Naive B cell (primary cell): Measurements from ENCODE around the gene UBXN7. TPM values are rescaled to one million over a fixed set of nuclear protein-coding genes. Genes with fewer than 3 reads are reported as not detected.
"Not testable (repeated sequence)": the region's sequence is repeated elsewhere in the genome, so short reads cannot be mapped to it uniquely, and the experiment has no call there.

Source experiments
- ATAC-seq, 2 donors: fragments of 150-1000 bp; cut with Tn5 transposase; 2 replicates each; pipeline ENCODE4 v1.10.0; 2021; ENCODE audit warnings: low read depth in 2 of 2, mild to moderate bottlenecking in 2 of 2, moderate library complexity in 2 of 2
- DNase-seq: peaks from one replicate; pipeline ENCODE4 v3.0.0; 2022
- H3K27ac Mint-ChIP-seq, 6 donors: one replicate each; pipeline ENCODE4 v1.8.0; 2020 to 2022; ENCODE audit warnings: mild to moderate bottlenecking in 6 of 6, mixed read lengths in 6 of 6, moderate library complexity in 5 of 6, inconsistent platforms in 2 of 6
- H3K27me3 Mint-ChIP-seq, 3 donors: one replicate each; pipeline ENCODE4 v1.8.0; 2021 to 2022; ENCODE audit warnings: mixed read lengths in 3 of 3, mild to moderate bottlenecking in 1 of 3
- H3K36me3 Mint-ChIP-seq, 2 donors: one replicate each; pipeline ENCODE4 v1.8.0; 2020 to 2022; ENCODE audit warnings: mixed read lengths in 2 of 2, inconsistent platforms in 1 of 2, mild to moderate bottlenecking in 1 of 2
- H3K4me1 Mint-ChIP-seq, 3 donors: one replicate each; pipeline ENCODE4 v1.8.0; 2020 to 2022; ENCODE audit warnings: mixed read lengths in 3 of 3, inconsistent platforms in 1 of 3, mild to moderate bottlenecking in 1 of 3, moderate library complexity in 1 of 3
- H3K4me3 Mint-ChIP-seq, 8 donors: one replicate each; pipeline ENCODE4 v1.8.0; 2020 to 2022; ENCODE audit warnings: mild to moderate bottlenecking in 8 of 8, mixed read lengths in 8 of 8, moderate library complexity in 8 of 8, inconsistent platforms in 2 of 8
- H3K9me3 Mint-ChIP-seq, 7 donors: one replicate each; pipeline ENCODE4 v1.8.0; 2020 to 2022; ENCODE audit warnings: mixed read lengths in 7 of 7, mild to moderate bottlenecking in 5 of 7, inconsistent platforms in 2 of 7, moderate library complexity in 1 of 7
- polyA plus RNA-seq, 6 donors: library from polyadenylated mRNA; unstranded; fragments of 300-500 nt; fragmentation: Illumina TruSeq; gene quantifications; one replicate each; pipeline ENCODE4 v1.2.3, GENCODE V29; 2021; ENCODE audit warnings: low read depth in 6 of 6

The UBXN7 gene
- polyA plus RNA-seq, 6 donors from 2014 or later: 11.4 to 39.4 (median 32.7) TPM

DNA sequence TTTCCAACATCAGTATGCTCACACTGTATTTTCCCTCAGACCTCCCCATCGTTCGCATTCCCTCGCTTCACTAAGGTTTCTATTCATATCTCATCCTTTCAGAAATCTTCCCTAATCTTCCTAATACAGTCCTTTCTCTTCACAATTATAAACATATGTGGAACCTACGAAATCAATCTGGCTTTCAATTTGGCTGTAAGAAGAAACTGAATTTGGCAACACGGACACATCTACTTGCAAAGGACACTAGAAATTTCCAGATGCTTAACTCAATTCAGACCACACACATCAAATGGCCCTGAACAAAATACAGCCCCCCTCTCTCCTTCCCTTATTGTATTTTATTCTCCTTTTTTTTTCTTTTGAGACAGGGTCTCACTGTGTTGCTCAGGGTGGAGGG, 54.9 kb downstream of the UBXN7 start:
- no peaks in the 10 kb centered on the region for H3K9me3 Mint-ChIP-seq
- H3K36me3 Mint-ChIP-seq: peaks cover 23 to 31% of the 10 kb centered on the region in 2 donors
- peaks cover 4 to 18% (median 17%) of the 10 kb centered on the region in 3 donors for H3K4me1 Mint-ChIP-seq
- H3K4me3 Mint-ChIP-seq: peak overlapping the region in 1 of 8 donors; percentile 16
- DNase-seq (no peak), ATAC-seq (no peak)
- H3K27me3 Mint-ChIP-seq: no peaks in the 10 kb centered on the region
- H3K27ac Mint-ChIP-seq: peak overlapping the region in 2 of 6 donors; percentile 22 to 85

DNA sequence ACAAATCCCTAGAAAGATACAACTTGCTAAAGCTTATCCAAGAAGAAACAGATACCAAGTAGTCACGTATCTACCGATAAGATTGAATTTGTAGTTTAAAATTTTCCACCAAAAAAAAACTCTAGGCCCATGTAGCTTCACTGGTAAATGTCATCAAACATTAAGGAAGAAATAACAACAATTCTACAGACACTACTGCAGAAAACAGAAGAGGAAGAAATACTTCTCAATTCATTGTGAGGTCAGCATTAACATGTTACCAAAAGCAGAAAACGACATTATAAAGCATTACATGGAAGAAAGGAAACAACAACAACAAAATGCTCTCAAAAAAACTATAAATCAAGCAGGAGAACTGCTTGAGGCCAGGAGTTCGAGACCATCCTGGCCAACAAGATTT, 66.5 kb downstream of the UBXN7 start:
- H3K4me3 Mint-ChIP-seq: no peak overlapping the region
- H3K9me3 Mint-ChIP-seq: no peaks in the 10 kb centered on the region
- no peak for ATAC-seq
- H3K36me3 Mint-ChIP-seq: peaks cover 26 to 32% of the 10 kb centered on the region in 2 donors
- peaks cover 0 to 11% (median 10%) of the 10 kb centered on the region in 3 donors for H3K4me1 Mint-ChIP-seq
- no peak for DNase-seq
- H3K27me3 Mint-ChIP-seq: no peaks in the 10 kb centered on the region
- H3K27ac Mint-ChIP-seq: peak overlapping the region in 1 of 6 donors; percentile 32

DNA sequence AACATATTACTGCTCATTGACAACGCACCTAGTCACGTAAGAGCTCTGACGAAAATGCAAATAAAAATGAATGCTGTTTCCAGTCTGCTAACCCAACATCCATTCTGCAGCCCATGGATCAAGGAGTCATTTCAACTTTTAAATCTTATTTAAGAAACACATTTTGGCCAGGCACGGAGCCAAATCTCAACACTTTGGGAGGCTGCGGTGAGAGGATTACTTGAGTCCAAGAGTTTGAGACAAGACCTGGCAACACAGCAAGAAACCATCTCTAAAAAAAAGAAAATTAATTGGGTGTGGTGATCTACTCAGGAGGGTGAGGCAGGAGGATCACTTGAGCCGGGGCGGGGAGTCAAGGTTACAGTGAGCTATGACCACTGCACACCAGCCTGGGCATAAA, 71.6 kb downstream of the UBXN7 start:
- DNase-seq (no peak), ATAC-seq (no peak)
- Mint-ChIP-seq H3K27me3 (no peaks in the 10 kb centered on the region), H3K4me1 (peaks cover 4 to 11% (median 5%) of the 10 kb centered on the region in 3 donors), H3K4me3 (no peak overlapping the region), H3K9me3 (no peaks in the 10 kb centered on the region), H3K36me3 (peaks cover 45 to 46% of the 10 kb centered on the region in 2 donors), H3K27ac (peak overlapping the region in 1 of 6 donors; percentile 57)

DNA sequence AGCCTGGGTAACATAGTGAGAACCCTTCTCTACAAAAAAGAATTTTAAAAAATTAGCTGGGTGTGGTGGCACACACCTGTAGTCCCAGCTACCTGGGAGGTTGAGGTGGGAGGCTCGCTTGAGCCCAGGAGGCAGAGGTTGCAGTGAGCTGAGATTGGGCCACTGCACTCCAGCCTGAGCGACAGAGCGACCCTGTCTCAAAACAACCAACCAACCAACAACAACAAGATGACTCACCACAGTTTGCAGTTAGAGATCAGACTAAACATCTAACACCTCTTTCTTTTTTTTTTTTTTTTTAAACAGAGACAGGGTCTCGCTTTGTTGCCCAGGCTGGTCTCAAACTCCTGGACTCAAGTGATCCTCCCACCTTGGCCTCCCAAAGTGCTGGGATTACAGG, 73.7 kb downstream of the UBXN7 start:
- not testable (repeated sequence) for ATAC-seq, H3K27me3 Mint-ChIP-seq, H3K9me3 Mint-ChIP-seq, H3K4me3 Mint-ChIP-seq, DNase-seq
- H3K4me1 Mint-ChIP-seq: peaks cover 4 to 11% (median 4%) of the 10 kb centered on the region in 3 donors
- peak overlapping the region in 1 of 6 donors; percentile 38 for H3K27ac Mint-ChIP-seq
- H3K36me3 Mint-ChIP-seq: peaks cover 51 to 55% of the 10 kb centered on the region in 2 donors

DNA sequence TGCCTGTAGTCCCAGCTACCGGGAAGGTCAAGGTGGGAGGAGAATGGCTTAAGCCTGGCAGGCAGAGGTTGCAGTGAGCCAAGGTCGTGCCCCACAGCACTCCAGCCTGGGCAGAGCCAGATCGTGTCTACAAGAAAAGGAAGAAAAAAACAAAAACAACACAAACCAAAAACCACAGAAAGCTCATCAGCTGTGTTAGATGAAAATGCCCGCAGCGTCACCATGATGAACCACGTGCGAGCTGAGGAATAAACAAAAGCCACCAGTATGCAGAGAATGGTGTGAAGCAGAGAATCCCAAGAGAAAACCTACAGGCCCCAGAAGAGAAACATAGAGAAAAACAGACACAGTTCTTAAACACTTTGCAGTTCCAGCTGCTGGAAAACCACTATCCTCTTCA, 74.3 kb downstream of the UBXN7 start:
- DNase-seq (no peak), ATAC-seq (no peak)
- Mint-ChIP-seq H3K9me3 (no peaks in the 10 kb centered on the region), H3K4me3 (no peak overlapping the region), H3K36me3 (peaks cover 57 to 58% of the 10 kb centered on the region in 2 donors), H3K27me3 (no peaks in the 10 kb centered on the region), H3K27ac (peak overlapping the region in 3 of 6 donors; percentile 72 to 94 (median 83)), H3K4me1 (peaks cover 4 to 11% (median 4%) of the 10 kb centered on the region in 3 donors)

DNA sequence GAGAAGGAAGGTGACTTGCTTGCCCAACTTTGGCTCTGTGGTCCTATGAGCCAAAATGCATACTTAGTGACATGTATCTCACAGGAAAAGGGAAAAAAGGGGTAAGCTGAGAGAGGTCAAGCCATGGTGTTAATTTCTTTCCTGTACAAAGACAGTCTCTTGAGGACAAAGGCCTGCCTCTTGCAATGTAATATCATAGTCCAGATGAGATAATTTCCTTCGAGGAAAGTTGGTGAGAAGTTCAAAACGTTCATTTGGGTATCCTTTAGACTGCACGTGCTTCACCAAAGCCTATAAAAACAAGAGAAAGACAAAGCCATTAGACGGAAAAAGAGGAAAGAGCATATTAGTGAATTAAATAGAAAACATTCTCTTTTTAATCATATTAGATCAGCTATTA, 75.7 kb downstream of the UBXN7 start:
- Mint-ChIP-seq H3K9me3 (no peaks in the 10 kb centered on the region), H3K36me3 (peaks cover 50 to 51% of the 10 kb centered on the region in 2 donors), H3K27ac (peak overlapping the region in 1 of 6 donors; percentile 34), H3K4me1 (peaks cover 4 to 11% (median 4%) of the 10 kb centered on the region in 3 donors), H3K27me3 (no peaks in the 10 kb centered on the region), H3K4me3 (no peak overlapping the region)
- no peak for DNase-seq
- no peak for ATAC-seq

DNA sequence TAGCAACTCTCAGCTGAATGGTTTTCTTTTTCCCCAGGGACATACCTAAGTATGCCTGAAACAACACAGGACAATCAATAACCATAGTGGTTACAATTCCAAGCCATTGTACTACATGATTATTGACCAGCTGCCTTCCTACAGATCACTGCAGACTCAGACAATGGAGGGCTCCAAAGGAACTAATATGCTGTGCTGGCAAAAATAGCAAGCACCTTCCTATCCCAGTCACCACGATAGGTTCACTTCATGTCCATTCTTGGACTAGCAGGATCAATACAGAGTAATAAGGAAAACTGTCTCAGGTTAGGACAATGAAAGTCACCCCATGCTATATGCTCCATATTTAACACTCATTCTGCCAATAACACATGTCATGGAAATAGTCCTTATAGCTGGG, 76.6 kb downstream of the UBXN7 start:
- Mint-ChIP-seq H3K27me3 (no peaks in the 10 kb centered on the region), H3K4me1 (peaks cover 0 to 7% (median 4%) of the 10 kb centered on the region in 3 donors), H3K4me3 (no peak overlapping the region), H3K27ac (no peak overlapping the region), H3K36me3 (peaks cover 41 to 43% of the 10 kb centered on the region in 2 donors), H3K9me3 (no peaks in the 10 kb centered on the region)
- ATAC-seq: no peak
- DNase-seq: no peak

DNA sequence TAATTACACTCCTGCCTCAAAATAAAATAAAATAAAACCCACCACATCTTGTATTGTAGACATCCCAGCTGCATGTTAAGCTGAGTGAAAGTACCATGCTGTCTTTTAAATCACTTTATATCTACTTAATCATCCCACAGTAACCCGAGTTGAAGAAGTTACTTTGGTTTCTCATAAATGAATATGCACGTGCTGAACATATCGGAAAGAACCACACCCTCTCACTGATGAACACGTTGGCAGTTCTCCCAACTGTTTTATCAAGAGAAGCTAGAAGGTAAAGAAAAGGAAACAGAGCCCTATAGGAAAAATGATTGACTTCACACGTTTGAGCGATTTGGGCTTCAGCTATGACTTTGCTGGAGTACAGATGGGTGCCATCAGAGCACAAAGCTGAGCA, 78.1 kb downstream of the UBXN7 start:
- DNase-seq (no peak), ATAC-seq (no peak)
- Mint-ChIP-seq H3K27ac (no peak overlapping the region), H3K36me3 (peaks cover 33 to 39% of the 10 kb centered on the region in 2 donors), H3K4me3 (no peak overlapping the region), H3K9me3 (no peaks in the 10 kb centered on the region), H3K27me3 (no peaks in the 10 kb centered on the region), H3K4me1 (peaks cover 0 to 6% (median 4%) of the 10 kb centered on the region in 3 donors)

DNA sequence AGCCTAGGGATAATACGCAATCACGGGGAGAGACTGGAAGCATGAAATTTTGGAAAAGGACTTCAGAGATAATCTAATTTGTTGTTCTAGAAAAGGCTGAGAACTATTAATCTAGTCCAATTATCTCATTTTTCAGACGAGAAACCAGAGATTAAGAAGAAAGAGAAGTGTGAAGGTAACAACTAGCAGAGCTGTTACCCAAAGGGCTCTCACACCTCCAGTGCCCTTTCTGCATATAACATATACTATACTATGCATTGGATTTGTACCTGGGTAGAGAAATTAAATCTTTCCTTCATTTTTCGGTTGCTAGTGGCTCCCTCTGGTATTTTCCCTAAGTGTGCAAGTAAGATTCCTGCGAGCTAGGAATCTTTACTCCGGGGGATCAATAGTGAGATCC, 80.7 kb downstream of the UBXN7 start:
- Mint-ChIP-seq H3K36me3 (peaks cover 24 to 27% of the 10 kb centered on the region in 2 donors), H3K27me3 (no peaks in the 10 kb centered on the region), H3K4me1 (no peaks in the 10 kb centered on the region), H3K4me3 (no peak overlapping the region), H3K27ac (peak overlapping the region in 1 of 6 donors; percentile 78), H3K9me3 (no peaks in the 10 kb centered on the region)
- ATAC-seq (no peak), DNase-seq (no peak)

DNA sequence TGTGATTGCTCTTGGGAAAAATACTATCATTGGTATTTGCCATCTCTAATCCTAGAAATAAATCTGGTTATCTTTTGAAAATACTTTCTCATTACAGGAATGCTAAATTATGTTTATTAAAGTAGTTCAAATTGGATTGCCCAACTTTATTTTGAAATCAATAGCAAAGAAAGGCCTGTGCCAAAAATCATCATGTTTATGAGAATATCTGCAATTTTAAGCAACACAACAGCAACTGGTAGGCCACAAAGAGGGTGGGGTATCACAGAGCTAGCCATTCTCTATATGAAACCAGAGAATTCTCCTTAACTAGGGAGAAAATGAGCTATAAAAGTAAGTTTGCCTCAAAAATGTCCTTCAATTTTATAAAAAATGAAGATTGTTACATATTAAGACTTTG, 82.2 kb downstream of the UBXN7 start:
- Mint-ChIP-seq H3K9me3 (no peaks in the 10 kb centered on the region), H3K27me3 (no peaks in the 10 kb centered on the region), H3K36me3 (peaks cover 15 to 17% of the 10 kb centered on the region in 2 donors), H3K4me3 (no peak overlapping the region), H3K27ac (no peak overlapping the region), H3K4me1 (peaks cover 9 to 13% (median 10%) of the 10 kb centered on the region in 3 donors)
- no peak for DNase-seq
- no peak for ATAC-seq

DNA sequence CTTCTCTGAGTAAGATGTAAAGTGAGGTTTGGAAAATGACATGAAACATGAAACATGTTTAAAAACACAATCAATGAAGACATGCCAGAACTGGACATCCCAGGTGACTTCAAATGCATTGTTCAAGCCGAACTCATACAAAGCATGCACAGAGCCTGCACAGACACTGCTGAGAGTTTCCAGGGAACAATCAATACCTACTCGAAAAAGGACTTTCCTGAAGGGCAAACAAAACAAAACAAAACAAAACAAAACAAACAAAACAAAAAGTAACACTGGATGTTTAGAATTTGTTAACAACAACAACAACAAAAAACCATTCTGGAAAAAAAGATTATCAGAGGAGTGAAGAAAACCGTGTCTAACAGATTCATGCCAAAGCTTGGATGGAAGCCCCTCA, 83.5 kb downstream of the UBXN7 start:
- Mint-ChIP-seq H3K9me3 (no peaks in the 10 kb centered on the region), H3K36me3 (peaks cover 6 to 16% of the 10 kb centered on the region in 2 donors), H3K27ac (peak overlapping the region in 1 of 6 donors; percentile 41), H3K4me1 (peaks cover 17 to 21% (median 19%) of the 10 kb centered on the region in 3 donors), H3K4me3 (no peak overlapping the region), H3K27me3 (no peaks in the 10 kb centered on the region)
- DNase-seq: no peak
- ATAC-seq: no peak

DNA sequence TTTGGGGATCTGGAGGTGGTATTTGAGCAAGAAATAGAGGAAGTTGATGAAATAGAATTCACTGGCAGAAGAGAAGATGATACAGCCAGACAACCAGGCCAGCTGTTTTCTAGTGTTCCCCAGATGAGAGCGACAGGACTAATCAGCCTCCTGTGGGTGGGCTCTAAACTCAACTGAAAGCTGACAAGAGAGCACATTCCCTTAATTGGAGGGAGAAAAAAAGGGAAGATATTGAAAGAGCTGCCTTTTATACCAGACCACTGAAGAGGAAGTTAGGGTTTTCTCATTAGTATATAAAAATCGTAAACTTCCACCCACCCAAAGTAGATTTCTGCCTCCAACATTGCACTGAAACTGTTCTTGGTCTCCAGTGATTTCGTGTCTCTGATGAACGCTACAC, 87.6 kb downstream of the UBXN7 start:
- H3K36me3 Mint-ChIP-seq: peaks cover 0 to 7% of the 10 kb centered on the region in 2 donors
- peak; percentile 49 to 69 for ATAC-seq

DNA sequence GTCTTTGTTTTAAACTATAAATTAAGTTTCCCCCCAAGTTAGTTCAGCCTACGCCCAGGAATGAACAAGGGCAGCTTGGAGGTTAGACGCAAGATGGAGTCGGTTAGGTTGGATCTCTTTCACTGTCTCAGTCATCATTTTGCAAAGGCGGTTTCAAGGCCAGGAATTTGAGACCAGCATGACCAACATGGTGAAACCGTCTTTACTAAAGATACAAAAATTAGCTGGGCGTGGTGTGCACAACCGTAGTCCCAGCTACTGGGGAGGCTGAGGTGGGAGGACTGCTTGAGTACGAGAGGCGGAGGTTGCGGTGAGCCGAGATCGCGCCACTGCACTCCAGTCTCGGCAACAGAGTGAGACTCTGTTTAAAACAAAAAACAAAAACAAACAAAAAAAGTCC, 88.3 kb downstream of the UBXN7 start:
- Mint-ChIP-seq H3K4me3 (peak overlapping the region in 2 of 8 donors; percentile 15 to 23), H3K4me1 (peaks cover 17 to 25% (median 23%) of the 10 kb centered on the region in 3 donors)
- not testable (repeated sequence) for H3K27me3 Mint-ChIP-seq, H3K9me3 Mint-ChIP-seq, H3K36me3 Mint-ChIP-seq, ATAC-seq, DNase-seq, H3K27ac Mint-ChIP-seq

More for the DNA sequence above, 87.6 kb downstream of the UBXN7 start:
- peaks cover 17 to 25% (median 23%) of the 10 kb centered on the region in 3 donors for H3K4me1 Mint-ChIP-seq
- peak; percentile 25 for DNase-seq
- H3K27ac Mint-ChIP-seq: peak overlapping the region; percentile 8 to 92 (median 72)
- no peaks in the 10 kb centered on the region for H3K27me3 Mint-ChIP-seq
- no peaks in the 10 kb centered on the region for H3K9me3 Mint-ChIP-seq
- H3K4me3 Mint-ChIP-seq: peak overlapping the region in 7 of 8 donors; percentile 36 to 87 (median 64)

DNA sequence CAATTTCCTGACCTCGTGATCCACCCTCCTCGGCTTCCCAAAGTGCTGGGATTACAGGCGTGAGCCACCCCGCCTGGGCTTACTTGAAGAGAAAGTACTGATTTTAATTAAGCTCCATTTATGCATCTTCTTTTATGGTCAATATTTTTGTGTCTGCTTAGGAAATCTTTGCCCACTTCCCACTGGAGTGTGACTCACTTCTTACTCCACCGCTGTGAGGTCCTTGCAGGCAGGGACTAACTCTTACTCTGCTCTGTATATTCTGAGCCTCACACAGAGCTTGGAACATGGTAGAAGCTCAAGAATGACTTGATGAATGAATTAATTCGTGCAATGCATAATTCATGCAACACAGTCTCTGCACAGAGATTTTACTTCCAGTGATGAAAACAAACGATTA, 91.1 kb downstream of the UBXN7 start:
- Mint-ChIP-seq H3K27ac (no peak overlapping the region), H3K9me3 (peaks cover 0 to 3% (median 0%) of the 10 kb centered on the region in 7 donors)
- ATAC-seq: no peak

More for the DNA sequence above, 91.1 kb downstream of the UBXN7 start:
- Mint-ChIP-seq H3K36me3 (peaks cover 0 to 7% of the 10 kb centered on the region in 2 donors), H3K4me1 (peaks cover 17 to 23% (median 22%) of the 10 kb centered on the region in 3 donors), H3K4me3 (no peak overlapping the region), H3K27me3 (no peaks in the 10 kb centered on the region)
- DNase-seq: no peak
